KMS-11 (cell line): Measurements from ENCODE around the gene DOCK7.
"Not testable (repeated sequence)": the region's sequence is repeated elsewhere in the genome, so short reads cannot be mapped to it uniquely, and the experiment has no call there.

Experiments used
- H2AFZ ChIP-seq: fragments of 200-600 bp; sonication (generic); 2 replicates; pipeline ENCODE4 v1.6.1; 2016; ENCODE audit warnings: antibody characterized with exemption, mixed run types, low read depth
- H3K27ac ChIP-seq: fragments of 200-600 bp; sonication (generic); 2 replicates; pipeline ENCODE4 v1.6.1; 2016; ENCODE audit warnings: mild to moderate bottlenecking, mixed run types
- H3K27me3 ChIP-seq: fragments of 200-600 bp; sonication (generic); 2 replicates; pipeline ENCODE4 v1.6.1; 2017; ENCODE audit warnings: mild to moderate bottlenecking, low read depth, mixed run types, moderate library complexity; ENCODE audit not compliant: insufficient read depth
- H3K36me3 ChIP-seq: fragments of 200-600 bp; sonication (generic); 2 replicates; pipeline ENCODE4 v1.6.1; 2017; ENCODE audit warnings: mild to moderate bottlenecking, mixed run types; ENCODE audit not compliant: insufficient read depth
- H3K4me1 ChIP-seq: fragments of 200-600 bp; sonication (generic); 2 replicates; pipeline ENCODE4 v1.6.1; 2016; ENCODE audit warnings: mild to moderate bottlenecking, low read depth, mixed run types; ENCODE audit not compliant: poor library complexity, severe bottlenecking
- H3K4me2 ChIP-seq: fragments of 200-600 bp; sonication (generic); 2 replicates; pipeline ENCODE4 v1.7.0; 2016; ENCODE audit warnings: mild to moderate bottlenecking, mixed run types
- H3K4me3 ChIP-seq: fragments of 200-600 bp; sonication (generic); IDR thresholded peaks from 2 replicates; pipeline ENCODE4 v1.6.1; 2017; ENCODE audit warnings: low read depth, low read length, mixed read lengths; ENCODE audit not compliant: insufficient read depth
- H3K79me2 ChIP-seq: fragments of 200-600 bp; sonication (generic); 2 replicates; pipeline ENCODE4 v1.6.1; 2016; ENCODE audit warnings: low read depth, mixed run types; ENCODE audit not compliant: insufficient read depth
- H3K9ac ChIP-seq: fragments of 200-600 bp; sonication (generic); 2 replicates; pipeline ENCODE4 v1.6.1; 2016; ENCODE audit warnings: mild to moderate bottlenecking, mixed run types
- H4K20me1 ChIP-seq: fragments of 200-600 bp; sonication (generic); 2 replicates; pipeline ENCODE4 v1.6.1; 2016; ENCODE audit warnings: mild to moderate bottlenecking, mixed run types; ENCODE audit not compliant: insufficient read depth
- TF ChIP-seq, protein P1 (sequence below): fragments of 200-600 bp; sonication (generic); conservative IDR thresholded peaks from 2 replicates; pipeline ENCODE4 v1.6.1; 2017; ENCODE audit warnings: low read depth, mild to moderate bottlenecking, antibody characterized with exemption, low read length, moderate library complexity, mixed read lengths

DOCK7 gene

DNA sequence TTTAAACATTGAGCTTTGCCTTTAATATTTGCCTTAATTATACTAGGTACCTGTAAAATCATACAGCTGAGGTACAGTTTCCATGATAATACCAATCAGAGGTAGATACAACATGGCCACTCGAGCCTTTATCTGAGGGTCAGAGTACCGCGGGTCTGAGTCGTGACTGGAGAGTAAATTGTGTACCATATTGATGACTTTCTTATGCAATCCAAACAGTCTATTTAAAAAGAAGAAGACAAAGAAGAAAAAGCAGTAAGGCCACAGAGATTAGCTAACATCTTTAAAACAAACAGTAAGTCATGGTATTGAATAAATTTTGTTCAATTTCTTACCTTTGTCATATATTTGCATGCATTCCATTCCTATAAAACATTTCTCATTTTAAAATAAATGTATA, 159.0 kb downstream of the DOCK7 start:
- H3K36me3 ChIP-seq: no peaks in the 10 kb centered on the region
- H3K9ac ChIP-seq: no peak overlapping the region
- H3K4me1 ChIP-seq: no peaks in the 10 kb centered on the region
- TF ChIP-seq, protein P1, sequence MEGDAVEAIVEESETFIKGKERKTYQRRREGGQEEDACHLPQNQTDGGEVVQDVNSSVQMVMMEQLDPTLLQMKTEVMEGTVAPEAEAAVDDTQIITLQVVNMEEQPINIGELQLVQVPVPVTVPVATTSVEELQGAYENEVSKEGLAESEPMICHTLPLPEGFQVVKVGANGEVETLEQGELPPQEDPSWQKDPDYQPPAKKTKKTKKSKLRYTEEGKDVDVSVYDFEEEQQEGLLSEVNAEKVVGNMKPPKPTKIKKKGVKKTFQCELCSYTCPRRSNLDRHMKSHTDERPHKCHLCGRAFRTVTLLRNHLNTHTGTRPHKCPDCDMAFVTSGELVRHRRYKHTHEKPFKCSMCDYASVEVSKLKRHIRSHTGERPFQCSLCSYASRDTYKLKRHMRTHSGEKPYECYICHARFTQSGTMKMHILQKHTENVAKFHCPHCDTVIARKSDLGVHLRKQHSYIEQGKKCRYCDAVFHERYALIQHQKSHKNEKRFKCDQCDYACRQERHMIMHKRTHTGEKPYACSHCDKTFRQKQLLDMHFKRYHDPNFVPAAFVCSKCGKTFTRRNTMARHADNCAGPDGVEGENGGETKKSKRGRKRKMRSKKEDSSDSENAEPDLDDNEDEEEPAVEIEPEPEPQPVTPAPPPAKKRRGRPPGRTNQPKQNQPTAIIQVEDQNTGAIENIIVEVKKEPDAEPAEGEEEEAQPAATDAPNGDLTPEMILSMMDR: no peak
- H4K20me1 ChIP-seq: no peaks in the 10 kb centered on the region
- H3K4me2 ChIP-seq: no peak overlapping the region
- no peaks in the 10 kb centered on the region for H3K79me2 ChIP-seq
- no peak overlapping the region for H3K27ac ChIP-seq
- no peaks in the 10 kb centered on the region for H3K27me3 ChIP-seq
- no peak overlapping the region for H3K4me3 ChIP-seq
- no peak overlapping the region for H2AFZ ChIP-seq

GRCh38 chr1:62528015-62528414, 160.2 kb downstream of the DOCK7 start:
- no peak overlapping the region for H3K27ac ChIP-seq
- H3K4me1 ChIP-seq: no peaks in the 10 kb centered on the region
- TF ChIP-seq, protein P1: no peak
- no peaks in the 10 kb centered on the region for H3K36me3 ChIP-seq
- H3K4me2 ChIP-seq: no peak overlapping the region
- no peak overlapping the region for H3K9ac ChIP-seq
- no peak overlapping the region for H2AFZ ChIP-seq
- no peaks in the 10 kb centered on the region for H4K20me1 ChIP-seq
- H3K79me2 ChIP-seq: no peaks in the 10 kb centered on the region
- H3K27me3 ChIP-seq: no peaks in the 10 kb centered on the region
- H3K4me3 ChIP-seq: no peak overlapping the region

DNA sequence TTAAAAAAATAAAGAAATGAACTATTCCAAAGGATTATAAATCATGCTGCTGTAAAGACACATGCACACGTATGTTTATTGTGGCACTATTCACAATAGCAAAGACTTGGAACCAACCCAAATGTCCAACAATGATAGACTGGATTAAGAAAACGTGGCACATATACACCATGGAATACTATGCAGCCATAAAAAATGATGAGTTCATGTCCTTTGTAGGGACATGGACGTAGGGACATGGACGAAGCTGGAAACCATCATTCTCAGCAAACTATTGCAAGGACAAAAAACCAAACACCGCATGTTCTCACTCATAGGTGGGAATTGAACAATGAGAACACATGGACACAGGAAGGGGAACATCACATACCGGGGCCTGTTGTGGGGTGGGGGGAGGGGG, 160.8 kb downstream of the DOCK7 start:
- H3K4me3 ChIP-seq, H3K36me3 ChIP-seq, H4K20me1 ChIP-seq: not testable (repeated sequence)

GRCh38 chr1:62523860-62524259, 164.3 kb downstream of the DOCK7 start:
- Histone ChIP-seq H3K27ac (no peak overlapping the region), H4K20me1 (no peaks in the 10 kb centered on the region), H3K9ac (no peak overlapping the region), H3K4me2 (no peak overlapping the region), H3K4me3 (no peak overlapping the region), H3K4me1 (no peaks in the 10 kb centered on the region), H3K36me3 (no peaks in the 10 kb centered on the region), H3K79me2 (no peaks in the 10 kb centered on the region), H2AFZ (no peak overlapping the region), H3K27me3 (no peaks in the 10 kb centered on the region)
- TF ChIP-seq, protein P1: no peak

More for the DNA sequence above, 160.8 kb downstream of the DOCK7 start:
- not testable (repeated sequence) for H3K9ac ChIP-seq, H3K27ac ChIP-seq, H3K4me2 ChIP-seq, H3K79me2 ChIP-seq, H3K27me3 ChIP-seq, H2AFZ ChIP-seq, H3K4me1 ChIP-seq

DNA sequence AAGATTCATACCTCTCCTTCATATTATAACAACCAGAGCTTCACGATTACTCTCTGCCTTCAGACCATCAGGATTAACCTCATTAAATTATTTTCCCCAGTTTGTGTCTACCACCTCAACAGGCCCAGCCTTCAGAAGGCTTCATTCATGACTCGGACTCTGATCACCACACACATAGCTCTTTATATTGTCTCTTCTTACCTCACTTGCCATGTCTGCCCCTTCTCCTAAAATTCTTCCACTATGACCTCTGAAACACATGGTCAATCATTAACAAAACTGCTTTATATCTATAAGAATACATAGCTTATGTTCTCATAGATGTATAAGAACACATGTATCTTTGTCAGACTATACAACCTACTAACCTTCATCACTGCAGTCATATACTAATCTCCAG, 171.6 kb downstream of the DOCK7 start:
- Histone ChIP-seq H2AFZ (no peak overlapping the region), H3K9ac (no peak overlapping the region), H3K36me3 (no peaks in the 10 kb centered on the region), H3K4me3 (no peak overlapping the region), H4K20me1 (no peaks in the 10 kb centered on the region), H3K4me1 (no peaks in the 10 kb centered on the region), H3K79me2 (no peaks in the 10 kb centered on the region), H3K27me3 (no peaks in the 10 kb centered on the region), H3K4me2 (no peak overlapping the region), H3K27ac (no peak overlapping the region)
- TF ChIP-seq, protein P1: no peak
